HCT116 (cell line): ENCODE results near the gene STARD7. TPM values are rescaled to one million over a fixed set of nuclear protein-coding genes. Genes with fewer than 3 reads are reported as not detected.

Experiments
- ATAC-seq: fragments of 200-7000 bp; cut with Tn5 transposase; 2 replicates; pipeline ENCODE4 v1.9.1; 2020; ENCODE audit warnings: mild to moderate bottlenecking, moderate library complexity
- BruUV-seq: library from RNA; stranded (reverse); fragments of 400-500 nt; replicated peaks from 2 replicates; lab custom pipeline; 2021; lab: Mats Ljungman, UMichigan
- CTCF ChIA-PET: fragments of 300-600 bp; sonication (Branson Sonifier 250); formaldehyde crosslinking; loops from one replicate; lab custom pipeline; 2021; ENCODE audit warnings: antibody characterized with exemption; lab: Charles Lee
- POLR2A ChIA-PET: fragments of 300-600, 350-600 bp; sonication (Branson Sonifier 250); formaldehyde crosslinking; loops from one replicate; lab custom pipeline; 2021; ENCODE audit warnings: antibody characterized with exemption; lab: Charles Lee
- RAD21 ChIA-PET, 2 experiments: fragments of 300-600 bp; sonication (Branson Sonifier 250); formaldehyde crosslinking; loops; one replicate each; lab custom pipeline; 2023; ENCODE audit warnings: low total read pairs in 2 of 2; ENCODE audit not compliant: uncharacterized antibody in 2 of 2, unreplicated experiment in 2 of 2, low non-redundant PET in 1 of 2; lab: Charles Lee
- DNase-seq: peaks from one replicate; pipeline ENCODE4 v3.0.0-alpha.2; 2010; ENCODE audit warnings: low read depth, low spot score
- H2AFZ ChIP-seq: fragments of 200-600 bp; shearing (Covaris generic), sonication (generic); 2 replicates; pipeline ENCODE4 v1.6.1; 2017; ENCODE audit warnings: low read depth, mixed run types, mixed read lengths, antibody characterized with exemption, low read length; ENCODE audit not compliant: poor library complexity, severe bottlenecking
- H3K27ac ChIP-seq: 2 replicates; pipeline ENCODE4 v1.5.1; 2012; ENCODE audit warnings: low read depth, low read length
- H3K27me3 ChIP-seq: fragments of 200-600 bp; sonication (generic); 2 replicates; pipeline ENCODE4 v1.6.1; 2016; ENCODE audit warnings: mixed run types, low read length, mixed read lengths; ENCODE audit not compliant: insufficient read depth
- H3K36me3 ChIP-seq, 2 experiments: fragments of 200-500 bp in 1 of 2; fragments of 200-600 bp in 1 of 2; sonication (Bioruptor generic) in 1 of 2; sonication (generic) in 1 of 2; 2 replicates each; pipeline versions ENCODE4 v1.5.1 to v1.6.1; 2014 to 2016; ENCODE audit warnings: low read length in 2 of 2, inconsistent platforms in 1 of 2, mixed read lengths in 1 of 2, mixed run types in 1 of 2; ENCODE audit not compliant: insufficient read depth in 2 of 2, control insufficient read depth in 1 of 2
- H3K4me1 ChIP-seq, 2 experiments: fragments of 200-600 bp in 1 of 2; sonication (generic) in 1 of 2; 2 replicates each; pipeline versions ENCODE4 v1.5.1 to v1.6.1; 2012 to 2017; ENCODE audit warnings: low read length in 2 of 2, inconsistent platforms in 1 of 2, mild to moderate bottlenecking in 1 of 2, mixed read lengths in 1 of 2, mixed run types in 1 of 2, moderate library complexity in 1 of 2; ENCODE audit not compliant: insufficient read depth in 2 of 2, control insufficient read depth in 1 of 2
- H3K4me2 ChIP-seq: fragments of 200-600 bp; sonication (generic); 2 replicates; pipeline ENCODE4 v1.6.1; 2017; ENCODE audit warnings: mixed run types, low read length, mixed read lengths
- H3K4me3 ChIP-seq, 2 experiments: fragments of 200-600 bp in 1 of 2; sonication (generic) in 1 of 2; replicated peaks in 1 of 2; 2 replicates each; pipeline ENCODE4 v1.5.1; 2011 to 2016; ENCODE audit warnings: low read length in 2 of 2, control low read depth in 1 of 2, low read depth in 1 of 2, mild to moderate bottlenecking in 1 of 2, mixed read lengths in 1 of 2, mixed run types in 1 of 2
- H3K79me2 ChIP-seq: fragments of 200-600 bp; sonication (generic); 2 replicates; pipeline ENCODE4 v1.6.1; 2017; ENCODE audit warnings: mild to moderate bottlenecking, mixed run types, low read length, moderate library complexity, mixed read lengths; ENCODE audit not compliant: insufficient read depth
- H3K9ac ChIP-seq: fragments of 200-600 bp; sonication (generic); 2 replicates; pipeline ENCODE4 v1.6.1; 2016; ENCODE audit warnings: low read length, mixed read lengths
- H3K9me2 ChIP-seq: fragments of 200-600 bp; sonication (generic), shearing (Covaris generic); 2 replicates; pipeline ENCODE4 v1.6.1; 2017; ENCODE audit warnings: mixed run types, mild to moderate bottlenecking, moderate library complexity; ENCODE audit not compliant: insufficient read depth
- H3K9me3 ChIP-seq, 2 experiments: fragments of 200-500 bp in 1 of 2; fragments of 200-600 bp in 1 of 2; sonication (Bioruptor generic) in 1 of 2; sonication (generic) in 1 of 2; 2 replicates each; pipeline ENCODE4 v1.6.1; 2014 to 2017; ENCODE audit warnings: low read length in 2 of 2, mixed read lengths in 2 of 2, inconsistent platforms in 1 of 2, low read depth in 1 of 2, mild to moderate bottlenecking in 1 of 2, mixed run types in 1 of 2, moderate library complexity in 1 of 2; ENCODE audit not compliant: control insufficient read depth in 1 of 2, insufficient read depth in 1 of 2
- H4K20me1 ChIP-seq: fragments of 200-600 bp; sonication (generic), shearing (Covaris generic); 2 replicates; pipeline ENCODE4 v1.6.1; 2017; ENCODE audit warnings: mixed run types, mild to moderate bottlenecking, moderate library complexity; ENCODE audit not compliant: insufficient read depth
- CBX3 ChIP-seq: IDR thresholded peaks from 2 replicates; pipeline ENCODE4 v1.6.1; 2012; ENCODE audit warnings: low read depth
- CTCF ChIP-seq, 3 experiments: fragments of 200-600 bp in 1 of 3; sonication (generic) in 1 of 3; IDR thresholded peaks in 2 of 3; conservative IDR thresholded peaks in 1 of 3; 2 replicates each; pipeline ENCODE4 v1.5.1; 2012 to 2017; ENCODE audit warnings: low read depth in 2 of 3, low read length in 2 of 3, antibody characterized with exemption in 1 of 3, borderline replicate concordance in 1 of 3, control low read depth in 1 of 3, mild to moderate bottlenecking in 1 of 3, mixed read lengths in 1 of 3, mixed run types in 1 of 3, moderate library complexity in 1 of 3; ENCODE audit not compliant: insufficient read depth in 1 of 3
- EGR1 ChIP-seq: IDR thresholded peaks from 2 replicates; pipeline ENCODE4 v1.6.1; 2012; ENCODE audit warnings: low read depth
- ELF1 ChIP-seq: IDR thresholded peaks from 2 replicates; pipeline ENCODE4 v1.6.1; 2012; ENCODE audit warnings: low read depth, borderline replicate concordance
- EZH2 ChIP-seq: fragments of 200-600 bp; sonication (generic); IDR thresholded peaks from 2 replicates; pipeline ENCODE4 v1.6.1; 2017; ENCODE audit warnings: antibody characterized with exemption, mixed run types
- EZH2phosphoT487 ChIP-seq: fragments of 200-600 bp; IDR thresholded peaks from 2 replicates; pipeline ENCODE4 v1.6.1; 2018; ENCODE audit warnings: antibody characterized with exemption, borderline replicate concordance
- FOSL1 ChIP-seq: IDR thresholded peaks from 2 replicates; pipeline ENCODE4 v1.6.1; 2012; ENCODE audit warnings: low read depth
- JUND ChIP-seq: IDR thresholded peaks from 2 replicates; pipeline ENCODE4 v1.6.1; 2012
- MAX ChIP-seq: IDR thresholded peaks from 2 replicates; pipeline ENCODE4 v1.6.1; 2012
- RAD21 ChIP-seq: IDR thresholded peaks from 2 replicates; pipeline ENCODE4 v1.6.1; 2012; ENCODE audit warnings: low read depth, mild to moderate bottlenecking
- SIN3A ChIP-seq: IDR thresholded peaks from 2 replicates; pipeline ENCODE4 v1.6.1; 2012; ENCODE audit warnings: low read depth
- SP1 ChIP-seq: IDR thresholded peaks from 2 replicates; pipeline ENCODE4 v1.6.1; 2012; ENCODE audit warnings: low read depth
- SRF ChIP-seq: IDR thresholded peaks from 2 replicates; pipeline ENCODE4 v1.6.1; 2012; ENCODE audit warnings: low read depth
- TCF7L2 ChIP-seq: IDR thresholded peaks from 2 replicates; pipeline ENCODE4 v1.7.0; 2011; ENCODE audit warnings: borderline replicate concordance, inconsistent platforms; ENCODE audit not compliant: insufficient read depth, insufficient read length; ENCODE audit errors: extremely low read depth
- YY1 ChIP-seq: IDR thresholded peaks from 2 replicates; pipeline ENCODE4 v1.6.1; 2011; ENCODE audit warnings: low read length, low read depth, moderate library complexity, mild to moderate bottlenecking; ENCODE audit not compliant: insufficient replicate concordance; ENCODE audit errors: extremely low read depth
- ZBTB33 ChIP-seq: IDR thresholded peaks from 2 replicates; pipeline ENCODE4 v1.6.1; 2011; ENCODE audit warnings: mild to moderate bottlenecking, low read length, moderate library complexity; ENCODE audit not compliant: insufficient replicate concordance; ENCODE audit errors: extremely low read depth
- ZFX ChIP-seq: fragments of 450-650 bp; IDR thresholded peaks from 2 replicates; pipeline ENCODE4 v1.6.1; 2017
- ZNF274 ChIP-seq: fragments of 200-500 bp; sonication (Bioruptor generic); IDR thresholded peaks from 2 replicates; pipeline ENCODE4 v1.6.1; 2014; ENCODE audit warnings: mild to moderate bottlenecking, low read depth, low read length, inconsistent platforms
- intact Hi-C: fragments of 100-400 bp; cut with micrococcal nuclease; formaldehyde crosslinking; loops from 2 replicates; pipeline ENCODE4 v1.10.0; 2022
- total RNA-seq: library from RNA; stranded (reverse); gene quantifications from one replicate; pipeline ENCODE4 v1.2.1, GENCODE V29; 2021; ENCODE audit not compliant: unreplicated experiment
- TF ChIP-seq, protein P1 (sequence below): IDR thresholded peaks from 2 replicates; pipeline ENCODE4 v1.6.1; 2012
- TF ChIP-seq, protein P2 (sequence below): IDR thresholded peaks from 2 replicates; pipeline ENCODE4 v1.6.1; 2012; ENCODE audit warnings: low read depth

Gene STARD7
- total RNA-seq, 1 experiment from 2014 or later = 160 TPM

GRCh38 chr2:96252526-96252925 is 43.9 kb upstream of the STARD7 start:
- ATAC-seq (no peak), DNase-seq (no peak)
- Histone ChIP-seq H2AFZ (no peak overlapping the region), H4K20me1 (no peaks in the 10 kb centered on the region), H3K79me2 (peaks cover 5% of the 10 kb centered on the region; the same call in 1 of the 2 replicates), H3K4me1 (peaks cover 3 to 10% of the 10 kb centered on the region in 2 experiments; a peak in 3 of 4 replicates), H3K9me3 (no peaks in the 10 kb centered on the region), H3K9me2 (no peaks in the 10 kb centered on the region), H3K9ac (0 out of 2 replicates have a peak overlapping the region, but pooled peaks have one; percentile 8), H3K27ac (no peak overlapping the region), H3K4me3 (no peak overlapping the region), H3K27me3 (no peaks in the 10 kb centered on the region), H3K4me2 (no peak overlapping the region), H3K36me3 (peaks cover 8 to 14% of the 10 kb centered on the region in 2 experiments; a peak in 3 of 4 replicates)
- TF ChIP-seq RAD21 (no peak), CBX3 (no peak), YY1 (no peak), JUND (no peak), ZFX (no peak), ELF1 (no peak), MAX (no peak), FOSL1 (no peak), CTCF (IDR thresholded peaks at IDR 0.05 in 2 of 3, conservative IDR thresholded peaks at IDR 0.05 in 1 of 3; ENCODE audit: borderline replicate concordance in 1 of 3, insufficient read depth in 1 of 3, low read depth in 2 of 3, low read length in 2 of 3) (no peak), EZH2 (no peak), EGR1 (no peak), SIN3A (no peak), ZBTB33 (no peak), SP1 (no peak), TCF7L2 (no peak), EZH2phosphoT487 (no peak), ZNF274 (no peak), SRF (no peak)
- TF ChIP-seq, protein P1, sequence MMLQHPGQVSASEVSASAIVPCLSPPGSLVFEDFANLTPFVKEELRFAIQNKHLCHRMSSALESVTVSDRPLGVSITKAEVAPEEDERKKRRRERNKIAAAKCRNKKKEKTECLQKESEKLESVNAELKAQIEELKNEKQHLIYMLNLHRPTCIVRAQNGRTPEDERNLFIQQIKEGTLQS = no peak
- TF ChIP-seq, protein P2, sequence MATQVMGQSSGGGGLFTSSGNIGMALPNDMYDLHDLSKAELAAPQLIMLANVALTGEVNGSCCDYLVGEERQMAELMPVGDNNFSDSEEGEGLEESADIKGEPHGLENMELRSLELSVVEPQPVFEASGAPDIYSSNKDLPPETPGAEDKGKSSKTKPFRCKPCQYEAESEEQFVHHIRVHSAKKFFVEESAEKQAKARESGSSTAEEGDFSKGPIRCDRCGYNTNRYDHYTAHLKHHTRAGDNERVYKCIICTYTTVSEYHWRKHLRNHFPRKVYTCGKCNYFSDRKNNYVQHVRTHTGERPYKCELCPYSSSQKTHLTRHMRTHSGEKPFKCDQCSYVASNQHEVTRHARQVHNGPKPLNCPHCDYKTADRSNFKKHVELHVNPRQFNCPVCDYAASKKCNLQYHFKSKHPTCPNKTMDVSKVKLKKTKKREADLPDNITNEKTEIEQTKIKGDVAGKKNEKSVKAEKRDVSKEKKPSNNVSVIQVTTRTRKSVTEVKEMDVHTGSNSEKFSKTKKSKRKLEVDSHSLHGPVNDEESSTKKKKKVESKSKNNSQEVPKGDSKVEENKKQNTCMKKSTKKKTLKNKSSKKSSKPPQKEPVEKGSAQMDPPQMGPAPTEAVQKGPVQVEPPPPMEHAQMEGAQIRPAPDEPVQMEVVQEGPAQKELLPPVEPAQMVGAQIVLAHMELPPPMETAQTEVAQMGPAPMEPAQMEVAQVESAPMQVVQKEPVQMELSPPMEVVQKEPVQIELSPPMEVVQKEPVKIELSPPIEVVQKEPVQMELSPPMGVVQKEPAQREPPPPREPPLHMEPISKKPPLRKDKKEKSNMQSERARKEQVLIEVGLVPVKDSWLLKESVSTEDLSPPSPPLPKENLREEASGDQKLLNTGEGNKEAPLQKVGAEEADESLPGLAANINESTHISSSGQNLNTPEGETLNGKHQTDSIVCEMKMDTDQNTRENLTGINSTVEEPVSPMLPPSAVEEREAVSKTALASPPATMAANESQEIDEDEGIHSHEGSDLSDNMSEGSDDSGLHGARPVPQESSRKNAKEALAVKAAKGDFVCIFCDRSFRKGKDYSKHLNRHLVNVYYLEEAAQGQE = no peak
- POLR2A ChIA-PET = no interaction called here
- BruUV-seq = no TSS peak
- RAD21 ChIA-PET = no interaction called here
- CTCF ChIA-PET = interaction anchor here (1.8 kb wide), 1 partner anchor 7 kb away, joined by 6 read pairs; no protein-coding TSS in a partner anchor
- intact Hi-C loops = no loop called here
